Measurements from ENCODE around the gene KLHL34. TPM values are rescaled to one million over a fixed set of nuclear protein-coding genes. Genes with fewer than 3 reads are reported as not detected.

Gene KLHL34
- total and polyA plus RNA-seq, 2 experiments from 2014 or later, result not detected

GRCh38 chrX:21699136-21699535, 41.0 kb upstream of the KLHL34 start:
- no peak for DNase-seq (ENCODE audit: low read depth in 1 of 2, low spot score in 1 of 2)
- no peaks in the 10 kb centered on the region for H3K27me3 ChIP-seq
- no peak overlapping the region for H3K27ac ChIP-seq
- no peaks in the 10 kb centered on the region for H3K36me3 ChIP-seq
- H3K4me3 ChIP-seq, result no peak overlapping the region
- no peaks in the 10 kb centered on the region for H3K4me1 ChIP-seq (ENCODE audit: low read depth)
- TF ChIP-seq CTCF (IDR thresholded peaks at IDR 0.05; ENCODE audit: low read depth, low read length), result no peak
- no peaks in the 10 kb centered on the region for H3K9me3 ChIP-seq (ENCODE audit: low read depth)

GRCh38 chrX:21698272-21698671, 40.1 kb upstream of the KLHL34 start:
- Histone ChIP-seq H3K27me3 (no peaks in the 10 kb centered on the region), H3K27ac (no peak overlapping the region), H3K36me3 (no peaks in the 10 kb centered on the region), H3K4me1 (ENCODE audit: low read depth) (no peaks in the 10 kb centered on the region), H3K4me3 (no peak overlapping the region), H3K9me3 (ENCODE audit: low read depth) (no peaks in the 10 kb centered on the region)
- no peak for DNase-seq (ENCODE audit: low read depth in 1 of 2, low spot score in 1 of 2)
- no peak for TF ChIP-seq CTCF (IDR thresholded peaks at IDR 0.05; ENCODE audit: low read depth, low read length)

- no peak for DNase-seq (ENCODE audit: low read depth in 1 of 2, low spot score in 1 of 2)
- H3K27ac ChIP-seq, result no peak overlapping the region
- no peaks in the 10 kb centered on the region for H3K27me3 ChIP-seq
- H3K4me3 ChIP-seq, result no peak overlapping the region
- H3K36me3 ChIP-seq, result no peaks in the 10 kb centered on the region
- no peaks in the 10 kb centered on the region for H3K9me3 ChIP-seq (ENCODE audit: low read depth)
- TF ChIP-seq CTCF (IDR thresholded peaks at IDR 0.05; ENCODE audit: low read depth, low read length), result no peak
- H3K4me1 ChIP-seq (ENCODE audit: low read depth), result no peaks in the 10 kb centered on the region
These were observed 33.4 kb upstream of the KLHL34 start for GRCh38 chrX:21691512-21692018.

- Histone ChIP-seq H3K36me3 (no peaks in the 10 kb centered on the region), H3K9me3 (ENCODE audit: low read depth) (no peaks in the 10 kb centered on the region), H3K4me1 (ENCODE audit: low read depth) (no peaks in the 10 kb centered on the region), H3K4me3 (no peak overlapping the region), H3K27ac (no peak overlapping the region), H3K27me3 (no peaks in the 10 kb centered on the region)
- TF ChIP-seq CTCF (IDR thresholded peaks at IDR 0.05; ENCODE audit: low read depth, low read length), result no peak
- DNase-seq (ENCODE audit: low read depth in 1 of 2, low spot score in 1 of 2), result no peak
These were observed 25.8 kb upstream of the KLHL34 start for GRCh38 chrX:21683941-21684340.

- no peak overlapping the region for H3K4me3 ChIP-seq
- H3K36me3 ChIP-seq, result no peaks in the 10 kb centered on the region
- no peaks in the 10 kb centered on the region for H3K27me3 ChIP-seq
- no peak for TF ChIP-seq CTCF (IDR thresholded peaks at IDR 0.05; ENCODE audit: low read depth, low read length)
- no peak for DNase-seq (ENCODE audit: low read depth in 1 of 2, low spot score in 1 of 2)
- H3K4me1 ChIP-seq (ENCODE audit: low read depth), result peaks cover 6% of the 10 kb centered on the region
- no peak overlapping the region for H3K27ac ChIP-seq
- no peaks in the 10 kb centered on the region for H3K9me3 ChIP-seq (ENCODE audit: low read depth)
These were observed 20.0 kb upstream of the KLHL34 start for GRCh38 chrX:21678048-21678612.
